Loucy (cell line): ENCODE data around the gene LIPT1.
"Not testable (repeated sequence)": the region's sequence is repeated elsewhere in the genome, so short reads cannot be mapped to it uniquely, and the experiment has no call there.

Experiments
- H2AFZ ChIP-seq: fragments of 200-600 bp; sonication (generic); 2 replicates; pipeline ENCODE4 v1.6.0; 2016; ENCODE audit warnings: antibody characterized with exemption, mild to moderate bottlenecking, low read length, moderate library complexity
- H3F3A ChIP-seq: fragments of 200-600 bp; 2 replicates; pipeline ENCODE4 v1.6.0; 2016; ENCODE audit warnings: antibody characterized with exemption, low read depth, mild to moderate bottlenecking
- H3K27me3 ChIP-seq: fragments of 200-600 bp; sonication (generic); 2 replicates; pipeline ENCODE4 v1.6.1; 2014; ENCODE audit warnings: low read length, mild to moderate bottlenecking; ENCODE audit not compliant: insufficient read depth, poor library complexity, severe bottlenecking
- H3K36me3 ChIP-seq: fragments of 200-600 bp; sonication (generic); 2 replicates; pipeline ENCODE4 v1.6.1; 2016; ENCODE audit warnings: low read length; ENCODE audit not compliant: insufficient read depth
- H3K4me1 ChIP-seq: fragments of 200-600 bp; sonication (generic); 2 replicates; pipeline ENCODE4 v1.5.1; 2014; ENCODE audit warnings: low read length, mild to moderate bottlenecking; ENCODE audit not compliant: insufficient read depth, poor library complexity, severe bottlenecking
- H3K4me2 ChIP-seq: fragments of 200-600 bp; sonication (generic); 2 replicates; pipeline ENCODE4 v1.6.0; 2014; ENCODE audit warnings: antibody characterized with exemption, low read length, low read depth, mild to moderate bottlenecking; ENCODE audit not compliant: poor library complexity, severe bottlenecking
- H3K4me3 ChIP-seq: fragments of 200-600 bp; sonication (generic); 2 replicates; pipeline ENCODE4 v1.5.1; 2014; ENCODE audit warnings: low read length, mild to moderate bottlenecking, mixed read lengths; ENCODE audit not compliant: poor library complexity, severe bottlenecking
- H3K79me2 ChIP-seq: fragments of 200-600 bp; sonication (generic); 2 replicates; pipeline ENCODE4 v1.6.1; 2014; ENCODE audit warnings: low read length; ENCODE audit not compliant: insufficient read depth
- H3K9ac ChIP-seq: fragments of 200-600 bp; sonication (generic); 2 replicates; pipeline ENCODE4 v1.6.0; 2014; ENCODE audit warnings: mild to moderate bottlenecking, low read depth, low read length, moderate library complexity; ENCODE audit not compliant: poor library complexity, severe bottlenecking
- H3K9me2 ChIP-seq: fragments of 200-600 bp; sonication (generic); replicated peaks from 2 replicates; pipeline ENCODE4 v1.6.1; 2016; ENCODE audit warnings: low read depth, low read length, mixed read lengths
- H3K9me3 ChIP-seq: fragments of 200-600 bp; sonication (generic); 2 replicates; pipeline ENCODE4 v1.6.1; 2014; ENCODE audit warnings: mild to moderate bottlenecking, antibody characterized with exemption, low read length, low read depth; ENCODE audit not compliant: insufficient read depth
- H4K20me1 ChIP-seq: fragments of 200-600 bp; sonication (generic); 2 replicates; pipeline ENCODE4 v1.6.0; 2014; ENCODE audit warnings: antibody characterized with exemption, low read length, mild to moderate bottlenecking; ENCODE audit not compliant: insufficient read depth, poor library complexity, severe bottlenecking
- EZH2phosphoT487 ChIP-seq: fragments of 200-600 bp; IDR thresholded peaks from 2 replicates; pipeline ENCODE4 v1.6.1; 2018; ENCODE audit warnings: antibody characterized with exemption, mild to moderate bottlenecking, moderate library complexity, borderline replicate concordance
- TF ChIP-seq, protein P1 (sequence below): fragments of 200-600 bp; sonication (generic); conservative IDR thresholded peaks from 2 replicates; pipeline ENCODE4 v1.5.1; 2014; ENCODE audit warnings: mild to moderate bottlenecking, antibody characterized with exemption, low read length

LIPT1 gene

GRCh38 chr2:99111945-99112344 is 42.8 kb upstream of the LIPT1 start:
- TF ChIP-seq, protein P1, sequence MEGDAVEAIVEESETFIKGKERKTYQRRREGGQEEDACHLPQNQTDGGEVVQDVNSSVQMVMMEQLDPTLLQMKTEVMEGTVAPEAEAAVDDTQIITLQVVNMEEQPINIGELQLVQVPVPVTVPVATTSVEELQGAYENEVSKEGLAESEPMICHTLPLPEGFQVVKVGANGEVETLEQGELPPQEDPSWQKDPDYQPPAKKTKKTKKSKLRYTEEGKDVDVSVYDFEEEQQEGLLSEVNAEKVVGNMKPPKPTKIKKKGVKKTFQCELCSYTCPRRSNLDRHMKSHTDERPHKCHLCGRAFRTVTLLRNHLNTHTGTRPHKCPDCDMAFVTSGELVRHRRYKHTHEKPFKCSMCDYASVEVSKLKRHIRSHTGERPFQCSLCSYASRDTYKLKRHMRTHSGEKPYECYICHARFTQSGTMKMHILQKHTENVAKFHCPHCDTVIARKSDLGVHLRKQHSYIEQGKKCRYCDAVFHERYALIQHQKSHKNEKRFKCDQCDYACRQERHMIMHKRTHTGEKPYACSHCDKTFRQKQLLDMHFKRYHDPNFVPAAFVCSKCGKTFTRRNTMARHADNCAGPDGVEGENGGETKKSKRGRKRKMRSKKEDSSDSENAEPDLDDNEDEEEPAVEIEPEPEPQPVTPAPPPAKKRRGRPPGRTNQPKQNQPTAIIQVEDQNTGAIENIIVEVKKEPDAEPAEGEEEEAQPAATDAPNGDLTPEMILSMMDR, result no peak
- TF ChIP-seq EZH2phosphoT487, result no peak
- H3K4me2 ChIP-seq, result no peak overlapping the region
- H3K36me3 ChIP-seq, result no peaks in the 10 kb centered on the region
- peaks cover 1% of the 10 kb centered on the region for H3K4me1 ChIP-seq
- H3K9me3 ChIP-seq, result no peaks in the 10 kb centered on the region
- H3K79me2 ChIP-seq, result no peaks in the 10 kb centered on the region
- no peaks in the 10 kb centered on the region for H4K20me1 ChIP-seq
- no peak overlapping the region for H3K4me3 ChIP-seq
- no peaks in the 10 kb centered on the region for H3F3A ChIP-seq
- no peak overlapping the region for H2AFZ ChIP-seq
- H3K9me2 ChIP-seq, result no peaks in the 10 kb centered on the region
- no peaks in the 10 kb centered on the region for H3K27me3 ChIP-seq
- H3K9ac ChIP-seq, result no peak overlapping the region

DNA sequence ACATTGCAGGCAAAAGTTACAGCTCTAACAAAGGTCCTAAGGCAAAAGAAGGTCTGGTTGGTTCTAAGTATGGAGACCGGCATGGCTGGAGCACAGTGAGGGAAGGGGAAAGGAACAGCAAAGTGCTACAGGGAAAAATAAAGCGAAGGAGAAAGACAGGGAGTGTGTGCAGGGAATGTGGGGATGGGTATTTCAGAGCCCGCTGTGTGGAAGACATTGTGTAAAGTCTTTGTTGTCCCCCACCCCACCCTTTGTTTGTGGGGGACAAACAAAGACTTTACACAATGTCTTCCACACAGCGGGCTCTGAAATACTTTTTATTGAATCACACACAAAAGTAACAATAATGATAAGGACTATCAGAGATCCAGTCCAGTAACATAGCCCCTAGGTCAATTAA is 42.1 kb upstream of the LIPT1 start:
- H2AFZ ChIP-seq, result no peak overlapping the region

DNA sequence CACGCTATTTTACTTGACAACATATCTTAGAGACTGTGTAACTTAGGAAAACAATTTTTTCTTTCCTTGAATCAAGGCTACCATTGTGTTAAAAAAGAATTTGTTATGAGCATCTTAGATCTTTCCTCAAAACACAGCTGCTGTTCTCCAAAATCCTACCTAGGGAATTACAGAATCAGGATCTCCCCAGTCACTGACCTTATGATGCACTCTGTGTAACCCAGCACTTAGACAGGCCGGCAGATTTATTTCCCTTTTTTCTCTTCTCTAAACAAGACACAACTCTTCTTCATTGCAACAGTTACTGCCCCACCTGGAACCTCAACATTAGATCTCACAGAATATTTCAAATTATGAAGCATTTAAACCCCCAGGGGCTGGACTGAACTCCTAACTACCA is 26.8 kb upstream of the LIPT1 start:
- Histone ChIP-seq H2AFZ (no peak overlapping the region), H3K27me3 (no peaks in the 10 kb centered on the region)

More for the DNA sequence above, 42.1 kb upstream of the LIPT1 start:
- Histone ChIP-seq H3K9me2 (no peaks in the 10 kb centered on the region), H3K9me3 (no peaks in the 10 kb centered on the region), H3K4me1 (no peaks in the 10 kb centered on the region), H3F3A (no peaks in the 10 kb centered on the region), H4K20me1 (no peaks in the 10 kb centered on the region), H3K27me3 (no peaks in the 10 kb centered on the region), H3K36me3 (no peaks in the 10 kb centered on the region), H3K4me3 (no peak overlapping the region), H3K4me2 (no peak overlapping the region), H3K79me2 (no peaks in the 10 kb centered on the region), H3K9ac (no peak overlapping the region)
- no peak for TF ChIP-seq EZH2phosphoT487
- TF ChIP-seq, protein P1, result no peak

DNA sequence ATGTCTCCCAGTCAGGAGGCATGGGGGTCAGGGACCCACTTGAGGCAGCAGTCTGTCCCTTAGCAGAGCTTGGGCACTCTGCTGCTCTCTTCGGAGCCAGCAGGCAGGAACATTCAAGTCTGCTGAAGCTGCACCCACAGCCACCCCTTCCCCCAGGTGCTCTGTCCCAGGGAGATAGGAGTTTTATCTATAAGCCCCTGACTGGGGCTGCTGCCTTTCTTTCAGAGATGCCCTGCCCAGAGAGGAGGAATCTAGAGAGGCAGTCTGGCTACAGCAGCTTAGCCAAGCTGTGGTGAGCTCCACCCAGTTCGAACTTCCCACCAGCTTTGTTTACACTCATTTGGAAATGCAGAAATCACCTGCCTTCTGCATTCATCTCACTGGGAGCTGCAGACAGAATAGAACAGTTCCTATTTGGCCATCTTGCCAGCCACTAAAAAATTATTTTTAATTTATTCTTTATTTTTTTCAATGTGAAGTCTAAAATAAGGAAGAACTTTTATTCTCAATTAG is 19.7 kb upstream of the LIPT1 start:
- not testable (repeated sequence) for H3K27me3 ChIP-seq, H2AFZ ChIP-seq, H3F3A ChIP-seq, H3K79me2 ChIP-seq, H3K36me3 ChIP-seq, H3K9me3 ChIP-seq, H3K9ac ChIP-seq, H3K4me1 ChIP-seq, H3K9me2 ChIP-seq, H3K4me2 ChIP-seq, H4K20me1 ChIP-seq, H3K4me3 ChIP-seq

More for the DNA sequence above, 26.8 kb upstream of the LIPT1 start:
- TF ChIP-seq, protein P1, result no peak
- TF ChIP-seq EZH2phosphoT487, result no peak
- Histone ChIP-seq H3K4me3 (no peak overlapping the region), H3K9ac (no peak overlapping the region), H3K79me2 (no peaks in the 10 kb centered on the region), H3F3A (no peaks in the 10 kb centered on the region), H3K4me2 (no peak overlapping the region), H3K36me3 (no peaks in the 10 kb centered on the region), H3K9me2 (no peaks in the 10 kb centered on the region), H3K4me1 (no peaks in the 10 kb centered on the region), H3K9me3 (no peaks in the 10 kb centered on the region), H4K20me1 (no peaks in the 10 kb centered on the region)
